SU-DHL-6 (cell line): Measurements from ENCODE around the gene ARHGEF19.

Experiments used
- EZH2phosphoT487 ChIP-seq: fragments of 200-600 bp; sonication (generic), shearing (Covaris generic); conservative IDR thresholded peaks from 2 replicates; pipeline ENCODE4 v1.6.1; 2018; ENCODE audit warnings: mild to moderate bottlenecking, antibody characterized with exemption, low read length, moderate library complexity, mixed read lengths
- TF ChIP-seq, protein P1 (sequence below): fragments of 200-600 bp; sonication (generic); IDR thresholded peaks from one replicate; pipeline ENCODE4 v1.5.1; 2017; ENCODE audit warnings: antibody characterized with exemption, mild to moderate bottlenecking, low read length, moderate library complexity; ENCODE audit not compliant: insufficient read depth, poor library complexity, severe bottlenecking

DNA sequence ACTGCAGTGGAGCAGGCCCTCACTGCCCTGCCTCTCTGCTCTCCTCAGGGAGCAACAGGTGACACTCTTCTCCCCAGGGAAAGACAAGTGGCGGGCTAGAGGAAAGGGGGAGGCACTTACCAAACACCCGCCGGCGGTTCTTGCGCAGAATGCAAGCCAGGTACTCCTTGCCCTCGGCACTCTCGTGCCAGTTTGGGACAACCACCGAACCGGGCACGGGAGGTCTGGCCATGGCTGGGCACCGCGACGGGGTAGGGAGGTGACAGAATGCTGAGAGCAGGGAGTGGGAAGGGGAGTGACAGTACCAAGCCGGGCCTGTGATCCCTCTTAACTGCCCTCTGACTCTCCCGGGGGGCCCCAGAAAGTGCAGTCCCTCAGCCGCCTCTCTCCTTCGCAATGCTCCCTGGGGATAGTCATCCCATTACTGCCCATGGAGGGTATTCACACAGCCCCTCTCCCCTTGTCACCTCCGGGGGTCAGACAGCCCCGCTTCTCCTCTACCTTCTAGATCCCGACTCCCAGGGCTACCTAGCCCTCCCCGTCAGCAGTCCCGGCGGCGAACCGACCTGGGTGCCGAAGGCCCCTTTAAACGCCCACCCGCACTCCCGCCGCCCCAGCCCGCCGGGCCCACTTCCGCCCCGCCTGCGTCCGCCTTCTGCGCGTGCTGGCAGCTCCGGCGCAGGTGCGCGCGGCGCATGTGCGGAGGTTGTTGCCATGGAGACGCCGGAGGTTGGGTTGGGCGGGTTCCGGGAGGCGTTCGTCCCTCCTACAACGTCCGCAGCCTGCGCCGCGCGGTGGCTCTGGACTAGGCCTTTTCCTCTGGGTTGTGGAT is 24.3 kb upstream of the ARHGEF19 start, which contains the start of gene CPLANE2:
- TF ChIP-seq, protein P1, sequence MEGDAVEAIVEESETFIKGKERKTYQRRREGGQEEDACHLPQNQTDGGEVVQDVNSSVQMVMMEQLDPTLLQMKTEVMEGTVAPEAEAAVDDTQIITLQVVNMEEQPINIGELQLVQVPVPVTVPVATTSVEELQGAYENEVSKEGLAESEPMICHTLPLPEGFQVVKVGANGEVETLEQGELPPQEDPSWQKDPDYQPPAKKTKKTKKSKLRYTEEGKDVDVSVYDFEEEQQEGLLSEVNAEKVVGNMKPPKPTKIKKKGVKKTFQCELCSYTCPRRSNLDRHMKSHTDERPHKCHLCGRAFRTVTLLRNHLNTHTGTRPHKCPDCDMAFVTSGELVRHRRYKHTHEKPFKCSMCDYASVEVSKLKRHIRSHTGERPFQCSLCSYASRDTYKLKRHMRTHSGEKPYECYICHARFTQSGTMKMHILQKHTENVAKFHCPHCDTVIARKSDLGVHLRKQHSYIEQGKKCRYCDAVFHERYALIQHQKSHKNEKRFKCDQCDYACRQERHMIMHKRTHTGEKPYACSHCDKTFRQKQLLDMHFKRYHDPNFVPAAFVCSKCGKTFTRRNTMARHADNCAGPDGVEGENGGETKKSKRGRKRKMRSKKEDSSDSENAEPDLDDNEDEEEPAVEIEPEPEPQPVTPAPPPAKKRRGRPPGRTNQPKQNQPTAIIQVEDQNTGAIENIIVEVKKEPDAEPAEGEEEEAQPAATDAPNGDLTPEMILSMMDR: no peak
- TF ChIP-seq EZH2phosphoT487: no peak
